ENCODE results near the gene CTBS.

GRCh38 chr1:84571150-84571535, 3.1 kb downstream of the CTBS start:
- no peak for TF ChIP-seq POLR2A (IDR thresholded peaks at IDR 0.05)
- no peak for TF ChIP-seq CTCF (IDR thresholded peaks at IDR 0.05)
